KOPT-K1 (cell line): Measurements from ENCODE around the gene TDRD9.

ENCODE experiments used
- H3K27ac ChIP-seq: fragments of 200-600 bp; sonication (generic); 2 replicates; pipeline ENCODE4 v1.5.1; 2016; ENCODE audit warnings: antibody characterized with exemption, mild to moderate bottlenecking, low read depth, low read length; ENCODE audit not compliant: poor library complexity, severe bottlenecking
- H3K36me3 ChIP-seq: fragments of 200-600 bp; sonication (generic); 2 replicates; pipeline ENCODE4 v1.5.1; 2017; ENCODE audit warnings: antibody characterized with exemption, mild to moderate bottlenecking, low read length, moderate library complexity; ENCODE audit not compliant: insufficient read depth
- H3K9me3 ChIP-seq: fragments of 200-600 bp; sonication (generic); 2 replicates; pipeline ENCODE4 v1.5.1; 2017; ENCODE audit warnings: antibody characterized with exemption, low read length, mild to moderate bottlenecking; ENCODE audit not compliant: insufficient read depth, poor library complexity, severe bottlenecking

TDRD9 gene

DNA sequence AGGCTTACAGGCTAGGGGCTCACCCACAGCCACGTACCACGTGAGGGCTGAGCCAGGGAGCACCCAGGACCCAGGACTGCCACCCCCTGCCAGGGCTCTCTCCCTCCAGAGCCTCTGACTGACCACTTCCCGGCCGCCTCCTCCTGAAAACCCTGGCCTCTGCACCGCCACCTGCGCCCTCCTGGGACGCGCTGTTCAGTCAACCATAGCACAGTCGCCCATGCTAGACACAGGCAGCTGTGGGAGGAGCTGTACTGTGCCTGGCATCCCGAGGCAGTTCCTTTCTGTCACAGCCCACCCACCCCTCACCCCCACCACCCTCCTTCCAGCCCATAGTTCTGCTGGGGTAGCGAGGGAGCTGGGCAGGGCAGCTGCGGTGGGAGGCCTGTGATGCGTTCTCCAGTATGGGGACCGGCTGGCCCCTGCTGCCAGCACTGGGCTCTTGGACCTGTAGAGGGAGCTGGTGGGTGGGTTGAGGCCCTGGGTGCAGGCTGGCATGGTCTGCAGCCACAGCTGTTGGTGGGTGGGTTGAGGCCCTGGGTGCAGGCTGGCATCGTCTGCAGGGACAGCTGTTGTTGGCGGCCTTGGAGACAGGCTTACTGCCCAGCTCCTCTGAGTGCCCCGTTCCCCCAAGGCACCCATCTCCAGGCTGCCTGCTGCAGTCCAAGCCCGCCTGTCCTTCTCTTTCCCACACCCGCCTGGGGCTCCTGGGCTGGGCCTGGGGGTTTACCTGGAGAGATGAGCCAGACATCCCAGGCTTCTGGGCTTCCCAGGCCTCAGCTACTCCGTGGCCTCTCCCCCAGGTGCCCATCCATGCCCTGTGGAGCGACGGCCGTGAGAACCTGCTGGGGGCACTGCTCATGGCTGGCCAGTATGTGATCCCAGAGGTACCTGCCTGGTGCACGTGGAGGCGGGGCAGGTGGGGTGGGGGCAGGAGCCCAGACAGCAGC lies 168.8 kb downstream of the TDRD9 start:
- Histone ChIP-seq H3K36me3 (no peaks in the 10 kb centered on the region), H3K9me3 (no peaks in the 10 kb centered on the region), H3K27ac (no peak overlapping the region)

GRCh38 chr14:104098272-104099095 lies 170.2 kb downstream of the TDRD9 start:
- Histone ChIP-seq H3K36me3 (no peaks in the 10 kb centered on the region), H3K27ac (no peak overlapping the region), H3K9me3 (no peaks in the 10 kb centered on the region)

GRCh38 chr14:104099096-104100041 lies 171.1 kb downstream of the TDRD9 start:
- H3K36me3 ChIP-seq: no peaks in the 10 kb centered on the region
- H3K27ac ChIP-seq: no peak overlapping the region

GRCh38 chr14:104100171-104101085 lies 172.2 kb downstream of the TDRD9 start:
- Histone ChIP-seq H3K9me3 (no peaks in the 10 kb centered on the region), H3K36me3 (no peaks in the 10 kb centered on the region), H3K27ac (no peak overlapping the region)

More at GRCh38 chr14:104099096-104100041, 171.1 kb downstream of the TDRD9 start:
- H3K9me3 ChIP-seq: no peaks in the 10 kb centered on the region

DNA sequence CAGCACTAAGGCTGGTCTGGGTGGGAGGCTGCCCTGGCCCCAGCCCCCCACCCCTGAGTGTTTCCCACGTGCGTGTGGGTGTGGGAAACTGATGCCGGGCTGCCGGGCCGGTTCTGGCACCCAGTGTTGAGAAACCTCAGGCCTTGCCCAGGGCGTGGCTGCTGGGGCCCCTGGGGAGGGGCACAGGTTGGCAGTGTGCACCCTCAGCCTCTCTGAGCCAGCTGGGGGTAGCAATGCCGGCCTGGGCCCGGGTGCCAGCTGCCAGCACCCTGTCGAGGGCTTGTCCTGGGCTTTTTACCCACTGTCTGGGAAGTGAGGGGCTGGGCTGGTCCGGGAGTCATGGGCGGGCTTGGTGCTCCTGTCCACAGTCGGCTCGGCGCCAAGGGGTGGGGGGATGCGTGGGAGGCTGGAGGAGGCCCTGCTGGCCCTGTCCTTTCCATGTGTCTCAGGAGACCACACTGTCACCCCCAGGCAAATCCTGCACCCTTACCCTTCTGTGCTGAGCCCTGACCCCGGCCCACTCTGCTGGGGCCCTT lies 172.9 kb downstream of the TDRD9 start:
- Histone ChIP-seq H3K9me3 (no peaks in the 10 kb centered on the region), H3K36me3 (no peaks in the 10 kb centered on the region), H3K27ac (no peak overlapping the region)

DNA sequence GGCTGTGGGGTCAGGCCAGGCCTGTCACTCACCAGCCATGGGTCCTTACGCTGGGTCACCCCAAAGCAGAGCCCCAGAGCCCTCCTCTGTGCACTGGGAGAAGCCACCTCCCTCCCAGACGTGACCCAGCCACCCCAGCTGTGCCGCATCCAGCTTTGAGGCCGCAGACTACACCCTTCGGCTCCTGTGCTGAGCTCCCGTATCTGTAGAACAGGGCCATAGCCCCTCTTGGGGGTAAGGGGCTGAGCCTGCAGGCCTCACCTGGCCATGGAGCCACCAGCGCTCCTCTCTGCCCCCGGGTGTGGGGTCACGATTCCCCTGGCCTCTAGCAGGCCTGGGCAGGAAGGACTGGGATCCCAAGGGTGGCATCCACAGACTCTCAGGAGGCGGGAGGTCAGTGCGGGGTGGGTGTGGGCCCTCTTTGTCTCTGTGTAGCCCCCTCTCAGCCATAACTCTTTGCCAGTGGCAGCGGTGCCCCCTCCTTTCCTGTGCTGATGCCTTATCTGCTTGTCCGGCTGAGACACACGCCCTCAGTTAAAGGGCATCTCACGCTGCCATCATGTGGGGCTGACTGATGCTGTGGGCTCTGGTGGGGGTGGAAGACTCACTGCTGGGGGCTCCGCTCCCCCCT lies 173.5 kb downstream of the TDRD9 start:
- Histone ChIP-seq H3K36me3 (no peaks in the 10 kb centered on the region), H3K27ac (no peak overlapping the region), H3K9me3 (no peaks in the 10 kb centered on the region)
